Measurements from ENCODE around the gene OR52I2.

Gene OR52I2

DNA sequence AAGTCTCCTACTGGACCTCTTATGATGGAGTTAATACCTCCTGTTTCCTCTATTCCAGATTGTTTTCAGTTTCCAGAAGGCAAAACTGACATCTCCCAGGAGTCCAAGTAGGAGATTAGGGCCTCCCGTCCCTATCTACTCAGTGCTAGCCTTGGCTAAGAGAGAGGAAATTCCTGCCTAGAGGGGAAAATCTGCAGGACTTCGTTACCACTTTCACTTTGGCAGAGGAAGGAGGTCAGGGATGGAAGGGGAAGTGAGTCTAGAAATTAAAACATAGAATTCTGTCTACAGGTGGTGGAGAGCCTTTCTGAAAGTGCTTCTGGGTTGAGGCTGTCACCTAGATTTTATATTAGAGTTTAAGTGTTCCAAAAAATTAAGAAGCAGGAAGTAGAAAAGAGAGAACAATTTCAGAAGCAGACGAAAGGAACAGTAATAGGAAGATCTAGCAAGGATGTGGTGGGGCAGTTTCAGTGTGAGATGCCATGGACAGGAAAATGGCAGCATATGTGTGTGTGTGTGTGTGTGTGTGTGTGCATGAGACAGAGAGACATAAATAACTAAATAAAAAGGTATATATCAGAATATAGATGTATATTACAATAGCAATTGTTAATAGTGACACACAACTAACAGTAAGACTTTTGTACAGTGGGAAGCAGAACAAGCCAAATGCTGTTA is 28.9 kb downstream of the OR52I2 start:
- DNase-seq, result no peak

- no peak for DNase-seq
Observed at GRCh38 chr11:4611986-4612385, 30.4 kb downstream of the OR52I2 start.

GRCh38 chr11:4615856-4616444 is 34.4 kb downstream of the OR52I2 start:
- DNase-seq, result no peak

DNA sequence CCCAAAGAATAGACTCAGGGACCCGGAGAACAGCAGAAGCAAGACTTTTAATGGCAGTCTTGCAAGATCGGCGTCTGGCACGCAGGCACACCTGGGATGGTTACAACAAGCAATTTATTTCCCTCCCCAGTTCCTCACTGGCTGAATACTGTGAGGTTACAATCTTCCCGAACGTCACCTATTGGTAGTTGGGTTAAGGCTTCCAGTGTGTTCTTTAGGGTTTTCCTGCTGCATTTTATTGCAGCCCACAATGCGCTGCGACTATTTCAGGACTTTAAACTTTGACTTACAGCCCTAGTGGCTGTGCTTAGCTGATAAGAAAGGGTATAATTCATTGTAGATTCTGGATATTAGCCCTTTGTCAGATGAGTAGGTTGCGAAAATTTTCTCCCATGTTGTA is 38.0 kb downstream of the OR52I2 start:
- no peak for DNase-seq

DNA sequence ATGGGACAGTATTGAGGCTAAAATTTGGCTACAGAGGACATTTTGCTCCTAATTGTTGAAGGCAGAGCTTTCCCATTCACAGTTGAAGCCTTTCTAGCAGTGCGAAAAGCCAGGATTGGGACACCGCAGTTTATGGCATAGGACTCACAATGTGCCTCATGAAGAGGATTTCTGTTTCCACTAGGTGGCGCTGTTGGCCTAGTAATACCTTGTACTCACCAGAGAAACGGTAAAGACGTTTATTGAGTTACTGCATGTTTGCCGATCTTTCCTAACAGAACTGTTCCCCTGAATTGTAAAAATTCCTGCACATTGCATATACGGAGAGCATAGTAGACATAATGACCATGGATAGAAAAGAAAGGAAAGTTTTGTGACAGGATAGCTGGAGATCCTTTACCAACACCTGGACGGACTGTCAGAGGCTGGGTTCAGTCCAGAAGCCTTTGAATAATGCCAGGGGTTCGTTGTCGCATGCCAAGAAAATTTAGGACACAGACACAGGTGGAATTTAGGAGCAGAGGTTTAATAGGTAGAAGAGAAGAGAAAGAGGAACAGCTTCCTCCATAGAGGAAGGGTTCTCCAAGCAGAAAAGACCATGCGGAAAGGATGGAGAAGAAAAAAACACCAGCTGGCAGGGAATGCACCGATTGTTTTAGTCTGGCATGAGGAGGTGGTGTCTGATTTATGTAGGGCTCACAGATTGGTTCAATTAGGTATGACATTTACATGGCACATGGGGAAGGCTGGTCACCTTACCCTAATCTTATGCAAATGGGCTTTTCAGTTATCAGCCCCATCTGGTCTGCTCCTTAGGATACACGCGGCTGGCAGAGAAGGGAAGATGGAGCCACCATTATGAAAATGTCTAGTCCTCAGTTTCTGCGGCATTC is 44.9 kb downstream of the OR52I2 start:
- DNase-seq, result peak; percentile 19

- DNase-seq, result no peak
Observed at GRCh38 chr11:4636136-4636535, 54.6 kb downstream of the OR52I2 start.

- DNase-seq, result peak; percentile 68
Observed at GRCh38 chr11:4636962-4637661, 55.6 kb downstream of the OR52I2 start, which contains the start of gene OR51D1. OR51D1 (plus strand) TSS chr11:4637477; CDS start chr11:4639791, 2,314 bp downstream.

DNA sequence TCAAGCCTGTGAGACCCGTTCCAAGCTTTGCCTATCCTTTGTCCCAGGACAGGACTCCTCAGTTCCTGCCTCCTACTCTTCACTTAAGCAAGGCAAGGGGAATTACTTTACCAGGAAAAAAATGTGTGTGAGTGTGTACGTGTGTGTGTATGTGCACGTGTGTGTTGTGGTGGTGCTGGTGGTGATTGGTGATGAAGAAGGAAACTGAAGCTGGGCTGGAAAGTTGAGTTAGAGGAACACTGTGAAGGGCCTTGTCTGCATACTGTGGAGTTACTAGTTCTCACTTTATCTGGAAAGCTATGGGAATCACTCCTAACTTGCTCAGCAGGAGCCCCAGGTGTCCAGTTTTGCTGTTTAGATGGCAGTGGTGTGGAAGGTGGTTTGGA is 56.1 kb downstream of the OR52I2 start:
- no peak for DNase-seq

- DNase-seq, result no peak
Observed at GRCh38 chr11:4639931-4640330, 58.4 kb downstream of the OR52I2 start.

DNA sequence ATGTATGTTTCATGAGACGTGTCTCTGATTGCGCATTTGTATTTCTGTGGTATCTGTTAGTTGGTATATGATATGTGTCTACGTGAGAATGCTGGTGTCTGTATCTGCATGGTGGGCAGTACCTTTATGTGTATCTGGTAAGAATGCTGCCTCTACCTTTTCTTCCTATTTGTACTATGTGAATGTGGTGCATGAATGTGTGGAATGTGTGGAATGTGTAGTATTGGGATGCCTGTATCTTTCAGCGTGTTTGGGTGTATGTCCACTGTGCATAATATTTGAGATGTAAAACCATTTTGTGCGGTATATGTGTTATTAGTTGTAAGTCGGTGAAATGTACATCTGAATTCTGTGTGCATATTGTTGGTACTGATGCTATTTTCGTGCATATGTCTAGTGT is 60.0 kb downstream of the OR52I2 start:
- DNase-seq, result no peak

DNA sequence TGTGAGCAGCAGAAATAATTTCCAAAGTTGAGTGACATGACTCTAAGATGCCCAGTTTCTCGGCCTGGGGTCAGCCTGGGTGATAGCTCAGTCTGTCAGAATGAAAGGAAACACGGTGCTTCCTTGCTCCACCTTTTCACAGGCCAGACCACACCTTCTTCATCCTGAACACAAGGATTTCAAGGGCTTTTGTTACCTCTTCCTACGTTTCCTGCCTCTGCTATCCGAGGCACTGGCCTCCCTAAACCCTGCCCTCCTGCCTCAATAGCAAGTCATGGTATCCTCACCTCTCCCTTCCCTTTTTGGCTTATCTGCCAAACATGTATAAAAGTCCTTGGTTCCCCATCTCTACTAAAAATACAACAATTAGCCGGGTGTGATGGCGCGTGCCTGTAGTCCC is 60.5 kb downstream of the OR52I2 start:
- DNase-seq, result no peak
